Neural cell (in vitro differentiated cells): ENCODE results near the gene FAM117A. TPM values are rescaled to one million over a fixed set of nuclear protein-coding genes. Genes with fewer than 3 reads are reported as not detected.

Source experiments
- H2AFZ ChIP-seq: fragments of 200-600, 300-800 bp; sonication (generic), shearing (Covaris generic); 2 replicates; pipeline ENCODE4 v1.6.0; 2014; ENCODE audit warnings: low read depth, mild to moderate bottlenecking, antibody characterized with exemption, low read length, moderate library complexity
- H3F3A ChIP-seq: fragments of 200-600 bp; shearing (Covaris generic); 2 replicates; pipeline ENCODE4 v1.6.1; 2016; ENCODE audit warnings: mild to moderate bottlenecking, moderate library complexity, mixed read lengths, antibody characterized with exemption, low read length; ENCODE audit not compliant: insufficient read depth, poor library complexity, severe bottlenecking
- H3K27ac ChIP-seq: fragments of 200-600, 300-800 bp; sonication (generic), shearing (Covaris generic); 2 replicates; pipeline ENCODE4 v1.5.1; 2014; ENCODE audit warnings: mild to moderate bottlenecking, low read length, moderate library complexity
- H3K27me3 ChIP-seq: fragments of 300-800, 200-600 bp; sonication (generic), shearing (Covaris generic); 2 replicates; pipeline ENCODE4 v1.6.0; 2014; ENCODE audit warnings: mild to moderate bottlenecking, low read depth, low read length, moderate library complexity; ENCODE audit not compliant: insufficient read depth
- H3K36me3 ChIP-seq: fragments of 300-800, 200-600 bp; sonication (generic), shearing (Covaris generic); 2 replicates; pipeline ENCODE4 v1.5.1; 2014; ENCODE audit warnings: mild to moderate bottlenecking, antibody characterized with exemption, low read length, moderate library complexity; ENCODE audit not compliant: insufficient read depth
- H3K4me2 ChIP-seq: fragments of 300-800, 200-600 bp; sonication (generic), shearing (Covaris generic); 2 replicates; pipeline ENCODE4 v1.6.0; 2014; ENCODE audit warnings: mild to moderate bottlenecking, low read length
- H3K4me3 ChIP-seq: fragments of 300-800, 200-600 bp; sonication (generic), shearing (Covaris generic); 2 replicates; pipeline ENCODE4 v1.5.1; 2014; ENCODE audit warnings: mild to moderate bottlenecking, low read length, moderate library complexity
- H3K79me2 ChIP-seq: fragments of 200-600 bp; shearing (Covaris generic); replicated peaks from 2 replicates; pipeline ENCODE4 v1.6.0; 2014; ENCODE audit warnings: mild to moderate bottlenecking, low read length, moderate library complexity; ENCODE audit not compliant: insufficient read depth
- H3K9ac ChIP-seq: fragments of 300-800, 200-600 bp; sonication (generic), shearing (Covaris generic); 2 replicates; pipeline ENCODE4 v1.6.1; 2016; ENCODE audit warnings: mild to moderate bottlenecking, low read length, mixed read lengths
- H3K9me2 ChIP-seq: fragments of 200-600 bp; shearing (Covaris generic); 2 replicates; pipeline ENCODE4 v1.6.1; 2016; ENCODE audit warnings: mild to moderate bottlenecking, low read length, mixed read lengths; ENCODE audit not compliant: insufficient read depth
- H3K9me3 ChIP-seq: fragments of 200-600, 300-800 bp; sonication (generic), shearing (Covaris generic); 2 replicates; pipeline ENCODE4 v1.6.1; 2016; ENCODE audit warnings: mild to moderate bottlenecking, mixed run types, low read length, moderate library complexity, mixed read lengths
- H4K20me1 ChIP-seq: fragments of 200-600 bp; shearing (Covaris generic); 2 replicates; pipeline ENCODE4 v1.6.1; 2016; ENCODE audit warnings: mild to moderate bottlenecking, mixed run types; ENCODE audit not compliant: insufficient read depth
- EP300 ChIP-seq: fragments of 450-650 bp; conservative IDR thresholded peaks from 2 replicates; pipeline ENCODE4 v1.6.1; 2014; ENCODE audit warnings: antibody characterized with exemption, mild to moderate bottlenecking, moderate library complexity; ENCODE audit not compliant: poor library complexity, severe bottlenecking
- EZH2 ChIP-seq: fragments of 200-600, 300-800 bp; shearing (Covaris generic), sonication (generic); IDR thresholded peaks from 2 replicates; pipeline ENCODE4 v1.6.1; 2014; ENCODE audit warnings: antibody characterized with exemption, low read length, borderline replicate concordance, mild to moderate bottlenecking; ENCODE audit not compliant: insufficient read depth, poor library complexity, severe bottlenecking
- MXI1 ChIP-seq: fragments of 450-650 bp; conservative IDR thresholded peaks from 2 replicates; pipeline ENCODE4 v1.6.1; 2014; ENCODE audit warnings: antibody characterized with exemption, mild to moderate bottlenecking; ENCODE audit not compliant: poor library complexity, severe bottlenecking
- POLR2AphosphoS5 ChIP-seq: IDR thresholded peaks from 2 replicates; pipeline ENCODE4 v1.6.1; 2012
- RAD21 ChIP-seq: fragments of 450-650 bp; conservative IDR thresholded peaks from 2 replicates; pipeline ENCODE4 v1.6.1; 2014; ENCODE audit warnings: antibody characterized with exemption, mild to moderate bottlenecking, moderate library complexity
- SMC3 ChIP-seq: fragments of 450-650 bp; conservative IDR thresholded peaks from 2 replicates; pipeline ENCODE4 v1.6.1; 2014; ENCODE audit warnings: antibody characterized with exemption, mild to moderate bottlenecking, moderate library complexity; ENCODE audit not compliant: poor library complexity
- TAF1 ChIP-seq: IDR thresholded peaks from 2 replicates; pipeline ENCODE4 v1.6.1; 2012; ENCODE audit warnings: low read depth
- polyA plus RNA-seq: library from polyadenylated mRNA; depleted of rRNA; stranded (reverse); fragments of >200 nt; gene quantifications from 2 replicates; pipeline ENCODE4 v1.2.3, GENCODE V29; 2014
- TF ChIP-seq, protein P1 (sequence below): IDR thresholded peaks from 2 replicates; pipeline ENCODE4 v1.6.1; 2012; ENCODE audit warnings: borderline replicate concordance
- TF ChIP-seq, protein P2 (sequence below): fragments of 450-650 bp; IDR thresholded peaks from 2 replicates; pipeline ENCODE4 v1.5.1; 2014; ENCODE audit warnings: antibody characterized with exemption, mild to moderate bottlenecking, moderate library complexity; ENCODE audit not compliant: poor library complexity, severe bottlenecking

FAM117A gene
- polyA plus RNA-seq, 1 donor from 2014 or later: 3.7 TPM

DNA sequence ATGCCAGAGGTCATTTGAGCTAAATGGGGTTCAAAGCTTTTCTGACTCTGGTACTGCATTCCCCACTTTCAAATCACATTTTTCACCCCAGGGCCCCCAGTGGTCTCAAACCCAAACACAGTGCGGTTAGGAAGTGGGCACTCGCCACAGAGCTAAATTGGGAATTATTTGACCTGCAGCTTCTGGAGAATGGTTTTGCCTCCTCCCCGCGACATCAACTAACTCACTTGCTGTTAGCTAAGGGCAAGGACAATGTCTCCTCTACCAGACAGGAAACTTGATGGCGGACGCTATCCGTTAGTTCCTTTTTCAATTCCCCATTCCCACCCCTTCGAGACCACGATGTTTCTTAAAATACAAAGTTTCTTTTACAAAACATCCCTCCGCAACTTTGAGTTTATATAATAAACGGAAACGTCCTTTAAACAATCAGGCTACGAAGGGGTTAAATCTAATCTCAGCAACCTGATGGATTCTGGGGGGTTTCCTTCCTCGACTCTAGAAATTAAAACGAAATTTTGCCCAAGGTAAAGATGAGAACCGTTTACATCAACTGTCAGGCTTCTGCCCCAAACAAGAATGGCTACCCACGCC lies 24.1 kb upstream of the FAM117A start:
- Histone ChIP-seq H3K9me2 (no peaks in the 10 kb centered on the region), H2AFZ (peak overlapping the region; percentile 73), H3F3A (no peaks in the 10 kb centered on the region), H3K79me2 (peaks cover 36% of the 10 kb centered on the region), H4K20me1 (no peaks in the 10 kb centered on the region), H3K4me2 (peak overlapping the region; percentile 74), H3K36me3 (peaks cover 2% of the 10 kb centered on the region), H3K9me3 (no peaks in the 10 kb centered on the region), H3K4me3 (peak overlapping the region; percentile 89), H3K27ac (peak overlapping the region; percentile 99), H3K27me3 (no peaks in the 10 kb centered on the region), H3K9ac (peak overlapping the region; percentile 99)
- TF ChIP-seq EP300 (no peak), RAD21 (no peak)

DNA sequence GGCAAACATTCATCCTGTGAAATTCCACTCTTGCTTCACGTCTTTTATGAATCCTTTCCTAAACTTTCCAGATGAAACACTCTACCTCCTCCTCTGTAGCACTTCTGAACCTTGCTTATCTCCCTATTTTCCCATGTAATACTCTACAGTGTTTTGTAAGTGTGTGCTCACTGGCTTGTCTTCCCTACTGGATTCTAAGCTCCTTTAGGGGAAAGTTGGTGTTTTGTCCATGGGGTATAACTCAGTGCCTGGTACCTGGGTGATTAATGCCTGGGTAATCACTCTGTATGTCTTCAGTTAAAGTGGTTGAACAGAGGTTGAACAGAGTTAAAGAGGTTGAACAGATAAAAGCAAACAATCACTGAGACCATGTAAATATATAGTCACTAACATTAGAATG lies 20.7 kb upstream of the FAM117A start:
- Histone ChIP-seq H3K36me3 (no peaks in the 10 kb centered on the region), H3K4me2 (no peak overlapping the region), H3K27me3 (no peaks in the 10 kb centered on the region), H3K4me3 (peak overlapping the region; percentile 44), H2AFZ (no peak overlapping the region), H3K27ac (peak overlapping the region; percentile 96), H3F3A (no peaks in the 10 kb centered on the region), H3K9me2 (no peaks in the 10 kb centered on the region), H4K20me1 (no peaks in the 10 kb centered on the region), H3K79me2 (peaks cover 4% of the 10 kb centered on the region), H3K9ac (no peak overlapping the region), H3K9me3 (no peaks in the 10 kb centered on the region)
- no peak for TF ChIP-seq SMC3
- TF ChIP-seq, protein P1, sequence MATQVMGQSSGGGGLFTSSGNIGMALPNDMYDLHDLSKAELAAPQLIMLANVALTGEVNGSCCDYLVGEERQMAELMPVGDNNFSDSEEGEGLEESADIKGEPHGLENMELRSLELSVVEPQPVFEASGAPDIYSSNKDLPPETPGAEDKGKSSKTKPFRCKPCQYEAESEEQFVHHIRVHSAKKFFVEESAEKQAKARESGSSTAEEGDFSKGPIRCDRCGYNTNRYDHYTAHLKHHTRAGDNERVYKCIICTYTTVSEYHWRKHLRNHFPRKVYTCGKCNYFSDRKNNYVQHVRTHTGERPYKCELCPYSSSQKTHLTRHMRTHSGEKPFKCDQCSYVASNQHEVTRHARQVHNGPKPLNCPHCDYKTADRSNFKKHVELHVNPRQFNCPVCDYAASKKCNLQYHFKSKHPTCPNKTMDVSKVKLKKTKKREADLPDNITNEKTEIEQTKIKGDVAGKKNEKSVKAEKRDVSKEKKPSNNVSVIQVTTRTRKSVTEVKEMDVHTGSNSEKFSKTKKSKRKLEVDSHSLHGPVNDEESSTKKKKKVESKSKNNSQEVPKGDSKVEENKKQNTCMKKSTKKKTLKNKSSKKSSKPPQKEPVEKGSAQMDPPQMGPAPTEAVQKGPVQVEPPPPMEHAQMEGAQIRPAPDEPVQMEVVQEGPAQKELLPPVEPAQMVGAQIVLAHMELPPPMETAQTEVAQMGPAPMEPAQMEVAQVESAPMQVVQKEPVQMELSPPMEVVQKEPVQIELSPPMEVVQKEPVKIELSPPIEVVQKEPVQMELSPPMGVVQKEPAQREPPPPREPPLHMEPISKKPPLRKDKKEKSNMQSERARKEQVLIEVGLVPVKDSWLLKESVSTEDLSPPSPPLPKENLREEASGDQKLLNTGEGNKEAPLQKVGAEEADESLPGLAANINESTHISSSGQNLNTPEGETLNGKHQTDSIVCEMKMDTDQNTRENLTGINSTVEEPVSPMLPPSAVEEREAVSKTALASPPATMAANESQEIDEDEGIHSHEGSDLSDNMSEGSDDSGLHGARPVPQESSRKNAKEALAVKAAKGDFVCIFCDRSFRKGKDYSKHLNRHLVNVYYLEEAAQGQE: no peak
- TF ChIP-seq MXI1: no peak
- TF ChIP-seq, protein P2, sequence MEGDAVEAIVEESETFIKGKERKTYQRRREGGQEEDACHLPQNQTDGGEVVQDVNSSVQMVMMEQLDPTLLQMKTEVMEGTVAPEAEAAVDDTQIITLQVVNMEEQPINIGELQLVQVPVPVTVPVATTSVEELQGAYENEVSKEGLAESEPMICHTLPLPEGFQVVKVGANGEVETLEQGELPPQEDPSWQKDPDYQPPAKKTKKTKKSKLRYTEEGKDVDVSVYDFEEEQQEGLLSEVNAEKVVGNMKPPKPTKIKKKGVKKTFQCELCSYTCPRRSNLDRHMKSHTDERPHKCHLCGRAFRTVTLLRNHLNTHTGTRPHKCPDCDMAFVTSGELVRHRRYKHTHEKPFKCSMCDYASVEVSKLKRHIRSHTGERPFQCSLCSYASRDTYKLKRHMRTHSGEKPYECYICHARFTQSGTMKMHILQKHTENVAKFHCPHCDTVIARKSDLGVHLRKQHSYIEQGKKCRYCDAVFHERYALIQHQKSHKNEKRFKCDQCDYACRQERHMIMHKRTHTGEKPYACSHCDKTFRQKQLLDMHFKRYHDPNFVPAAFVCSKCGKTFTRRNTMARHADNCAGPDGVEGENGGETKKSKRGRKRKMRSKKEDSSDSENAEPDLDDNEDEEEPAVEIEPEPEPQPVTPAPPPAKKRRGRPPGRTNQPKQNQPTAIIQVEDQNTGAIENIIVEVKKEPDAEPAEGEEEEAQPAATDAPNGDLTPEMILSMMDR: no peak
- no peak for TF ChIP-seq RAD21
- no peak for TF ChIP-seq EP300
- no peak for TF ChIP-seq POLR2AphosphoS5
- no peak for TF ChIP-seq EZH2
- TF ChIP-seq TAF1: no peak

DNA sequence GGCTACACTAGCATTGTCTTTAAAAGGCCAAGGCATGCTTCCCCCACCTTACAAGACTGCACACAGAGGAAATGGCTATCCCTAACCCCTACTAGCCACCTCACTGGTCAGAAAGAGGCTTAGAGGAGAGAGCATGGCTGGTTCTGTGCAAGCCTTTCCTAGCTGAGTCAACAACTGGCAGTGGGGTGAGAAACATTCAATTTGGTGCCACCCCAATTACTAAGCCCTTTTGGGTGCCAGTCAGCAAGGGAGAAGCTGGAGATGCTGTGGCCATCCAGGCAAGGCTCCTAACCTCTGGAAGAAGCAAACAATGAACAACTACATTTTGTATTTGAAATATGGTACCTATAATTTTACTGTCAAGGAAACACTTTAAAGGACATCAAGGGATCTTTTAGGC lies 19.9 kb upstream of the FAM117A start:
- Histone ChIP-seq H3K9ac (peak overlapping the region; percentile 54), H3K27me3 (no peaks in the 10 kb centered on the region), H3F3A (no peaks in the 10 kb centered on the region), H2AFZ (no peak overlapping the region), H3K79me2 (no peaks in the 10 kb centered on the region), H3K9me2 (no peaks in the 10 kb centered on the region), H3K27ac (peak overlapping the region; percentile 96), H3K9me3 (no peaks in the 10 kb centered on the region), H3K4me3 (peak overlapping the region; percentile 44), H4K20me1 (no peaks in the 10 kb centered on the region), H3K4me2 (no peak overlapping the region), H3K36me3 (no peaks in the 10 kb centered on the region)
- TF ChIP-seq EZH2 (no peak), POLR2AphosphoS5 (no peak), MXI1 (no peak), EP300 (no peak), TAF1 (no peak), RAD21 (no peak), SMC3 (no peak)
- TF ChIP-seq, protein P1: no peak
- TF ChIP-seq, protein P2: no peak
